Neural cell (in vitro differentiated cells): ENCODE results near the gene MTERF1. TPM values are rescaled to one million over a fixed set of nuclear protein-coding genes. Genes with fewer than 3 reads are reported as not detected.

Experiments used
- H2AFZ ChIP-seq: fragments of 200-600, 300-800 bp; sonication (generic), shearing (Covaris generic); 2 replicates; pipeline ENCODE4 v1.6.0; 2014; ENCODE audit warnings: low read depth, mild to moderate bottlenecking, antibody characterized with exemption, low read length, moderate library complexity
- H3F3A ChIP-seq: fragments of 200-600 bp; shearing (Covaris generic); 2 replicates; pipeline ENCODE4 v1.6.1; 2016; ENCODE audit warnings: mild to moderate bottlenecking, moderate library complexity, mixed read lengths, antibody characterized with exemption, low read length; ENCODE audit not compliant: insufficient read depth, poor library complexity, severe bottlenecking
- H3K27ac ChIP-seq: fragments of 200-600, 300-800 bp; sonication (generic), shearing (Covaris generic); 2 replicates; pipeline ENCODE4 v1.5.1; 2014; ENCODE audit warnings: mild to moderate bottlenecking, low read length, moderate library complexity
- H3K27me3 ChIP-seq: fragments of 300-800, 200-600 bp; sonication (generic), shearing (Covaris generic); 2 replicates; pipeline ENCODE4 v1.6.0; 2014; ENCODE audit warnings: mild to moderate bottlenecking, low read depth, low read length, moderate library complexity; ENCODE audit not compliant: insufficient read depth
- H3K36me3 ChIP-seq: fragments of 300-800, 200-600 bp; sonication (generic), shearing (Covaris generic); 2 replicates; pipeline ENCODE4 v1.5.1; 2014; ENCODE audit warnings: mild to moderate bottlenecking, antibody characterized with exemption, low read length, moderate library complexity; ENCODE audit not compliant: insufficient read depth
- H3K4me2 ChIP-seq: fragments of 300-800, 200-600 bp; sonication (generic), shearing (Covaris generic); 2 replicates; pipeline ENCODE4 v1.6.0; 2014; ENCODE audit warnings: mild to moderate bottlenecking, low read length
- H3K4me3 ChIP-seq: fragments of 300-800, 200-600 bp; sonication (generic), shearing (Covaris generic); 2 replicates; pipeline ENCODE4 v1.5.1; 2014; ENCODE audit warnings: mild to moderate bottlenecking, low read length, moderate library complexity
- H3K79me2 ChIP-seq: fragments of 200-600 bp; shearing (Covaris generic); replicated peaks from 2 replicates; pipeline ENCODE4 v1.6.0; 2014; ENCODE audit warnings: mild to moderate bottlenecking, low read length, moderate library complexity; ENCODE audit not compliant: insufficient read depth
- H3K9ac ChIP-seq: fragments of 300-800, 200-600 bp; sonication (generic), shearing (Covaris generic); 2 replicates; pipeline ENCODE4 v1.6.1; 2016; ENCODE audit warnings: mild to moderate bottlenecking, low read length, mixed read lengths
- H3K9me2 ChIP-seq: fragments of 200-600 bp; shearing (Covaris generic); 2 replicates; pipeline ENCODE4 v1.6.1; 2016; ENCODE audit warnings: mild to moderate bottlenecking, low read length, mixed read lengths; ENCODE audit not compliant: insufficient read depth
- H3K9me3 ChIP-seq: fragments of 200-600, 300-800 bp; sonication (generic), shearing (Covaris generic); 2 replicates; pipeline ENCODE4 v1.6.1; 2016; ENCODE audit warnings: mild to moderate bottlenecking, mixed run types, low read length, moderate library complexity, mixed read lengths
- H4K20me1 ChIP-seq: fragments of 200-600 bp; shearing (Covaris generic); 2 replicates; pipeline ENCODE4 v1.6.1; 2016; ENCODE audit warnings: mild to moderate bottlenecking, mixed run types; ENCODE audit not compliant: insufficient read depth
- CTCF ChIP-seq: fragments of 450-650 bp; IDR thresholded peaks from 2 replicates; pipeline ENCODE4 v1.5.1; 2014; ENCODE audit warnings: antibody characterized with exemption, mild to moderate bottlenecking, moderate library complexity; ENCODE audit not compliant: poor library complexity, severe bottlenecking
- EP300 ChIP-seq: fragments of 450-650 bp; conservative IDR thresholded peaks from 2 replicates; pipeline ENCODE4 v1.6.1; 2014; ENCODE audit warnings: antibody characterized with exemption, mild to moderate bottlenecking, moderate library complexity; ENCODE audit not compliant: poor library complexity, severe bottlenecking
- EZH2 ChIP-seq: fragments of 200-600, 300-800 bp; shearing (Covaris generic), sonication (generic); IDR thresholded peaks from 2 replicates; pipeline ENCODE4 v1.6.1; 2014; ENCODE audit warnings: antibody characterized with exemption, low read length, borderline replicate concordance, mild to moderate bottlenecking; ENCODE audit not compliant: insufficient read depth, poor library complexity, severe bottlenecking
- MXI1 ChIP-seq: fragments of 450-650 bp; conservative IDR thresholded peaks from 2 replicates; pipeline ENCODE4 v1.6.1; 2014; ENCODE audit warnings: antibody characterized with exemption, mild to moderate bottlenecking; ENCODE audit not compliant: poor library complexity, severe bottlenecking
- POLR2AphosphoS5 ChIP-seq: IDR thresholded peaks from 2 replicates; pipeline ENCODE4 v1.6.1; 2012
- RAD21 ChIP-seq: fragments of 450-650 bp; conservative IDR thresholded peaks from 2 replicates; pipeline ENCODE4 v1.6.1; 2014; ENCODE audit warnings: antibody characterized with exemption, mild to moderate bottlenecking, moderate library complexity
- SMC3 ChIP-seq: fragments of 450-650 bp; conservative IDR thresholded peaks from 2 replicates; pipeline ENCODE4 v1.6.1; 2014; ENCODE audit warnings: antibody characterized with exemption, mild to moderate bottlenecking, moderate library complexity; ENCODE audit not compliant: poor library complexity
- TAF1 ChIP-seq: IDR thresholded peaks from 2 replicates; pipeline ENCODE4 v1.6.1; 2012; ENCODE audit warnings: low read depth
- polyA plus RNA-seq: library from polyadenylated mRNA; depleted of rRNA; stranded (reverse); fragments of >200 nt; gene quantifications from 2 replicates; pipeline ENCODE4 v1.2.3, GENCODE V29; 2014
- TF ChIP-seq, protein P1 (sequence below): IDR thresholded peaks from 2 replicates; pipeline ENCODE4 v1.6.1; 2012; ENCODE audit warnings: borderline replicate concordance

The MTERF1 gene
- polyA plus RNA-seq, 1 donor from 2014 or later = 22.9 TPM

- H3K27me3 ChIP-seq = no peaks in the 10 kb centered on the region
- H2AFZ ChIP-seq = no peak overlapping the region
- H3K9me2 ChIP-seq = no peaks in the 10 kb centered on the region
- no peaks in the 10 kb centered on the region for H3K9me3 ChIP-seq
- no peak overlapping the region for H3K27ac ChIP-seq
- H3K36me3 ChIP-seq = peaks cover 12% of the 10 kb centered on the region
- H3K4me3 ChIP-seq = no peak overlapping the region
- H3K4me2 ChIP-seq = no peak overlapping the region
- no peaks in the 10 kb centered on the region for H4K20me1 ChIP-seq
- peaks cover 3% of the 10 kb centered on the region for H3K79me2 ChIP-seq
- TF ChIP-seq, protein P1, sequence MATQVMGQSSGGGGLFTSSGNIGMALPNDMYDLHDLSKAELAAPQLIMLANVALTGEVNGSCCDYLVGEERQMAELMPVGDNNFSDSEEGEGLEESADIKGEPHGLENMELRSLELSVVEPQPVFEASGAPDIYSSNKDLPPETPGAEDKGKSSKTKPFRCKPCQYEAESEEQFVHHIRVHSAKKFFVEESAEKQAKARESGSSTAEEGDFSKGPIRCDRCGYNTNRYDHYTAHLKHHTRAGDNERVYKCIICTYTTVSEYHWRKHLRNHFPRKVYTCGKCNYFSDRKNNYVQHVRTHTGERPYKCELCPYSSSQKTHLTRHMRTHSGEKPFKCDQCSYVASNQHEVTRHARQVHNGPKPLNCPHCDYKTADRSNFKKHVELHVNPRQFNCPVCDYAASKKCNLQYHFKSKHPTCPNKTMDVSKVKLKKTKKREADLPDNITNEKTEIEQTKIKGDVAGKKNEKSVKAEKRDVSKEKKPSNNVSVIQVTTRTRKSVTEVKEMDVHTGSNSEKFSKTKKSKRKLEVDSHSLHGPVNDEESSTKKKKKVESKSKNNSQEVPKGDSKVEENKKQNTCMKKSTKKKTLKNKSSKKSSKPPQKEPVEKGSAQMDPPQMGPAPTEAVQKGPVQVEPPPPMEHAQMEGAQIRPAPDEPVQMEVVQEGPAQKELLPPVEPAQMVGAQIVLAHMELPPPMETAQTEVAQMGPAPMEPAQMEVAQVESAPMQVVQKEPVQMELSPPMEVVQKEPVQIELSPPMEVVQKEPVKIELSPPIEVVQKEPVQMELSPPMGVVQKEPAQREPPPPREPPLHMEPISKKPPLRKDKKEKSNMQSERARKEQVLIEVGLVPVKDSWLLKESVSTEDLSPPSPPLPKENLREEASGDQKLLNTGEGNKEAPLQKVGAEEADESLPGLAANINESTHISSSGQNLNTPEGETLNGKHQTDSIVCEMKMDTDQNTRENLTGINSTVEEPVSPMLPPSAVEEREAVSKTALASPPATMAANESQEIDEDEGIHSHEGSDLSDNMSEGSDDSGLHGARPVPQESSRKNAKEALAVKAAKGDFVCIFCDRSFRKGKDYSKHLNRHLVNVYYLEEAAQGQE = no peak
- TF ChIP-seq MXI1 (no peak), SMC3 (no peak), CTCF (no peak), RAD21 (no peak), EP300 (no peak), EZH2 (no peak), POLR2AphosphoS5 (no peak), TAF1 (no peak)
- no peak overlapping the region for H3K9ac ChIP-seq
- no peaks in the 10 kb centered on the region for H3F3A ChIP-seq
Observed at GRCh38 chr7:91872069-91872468, 8.4 kb downstream of the MTERF1 start.

DNA sequence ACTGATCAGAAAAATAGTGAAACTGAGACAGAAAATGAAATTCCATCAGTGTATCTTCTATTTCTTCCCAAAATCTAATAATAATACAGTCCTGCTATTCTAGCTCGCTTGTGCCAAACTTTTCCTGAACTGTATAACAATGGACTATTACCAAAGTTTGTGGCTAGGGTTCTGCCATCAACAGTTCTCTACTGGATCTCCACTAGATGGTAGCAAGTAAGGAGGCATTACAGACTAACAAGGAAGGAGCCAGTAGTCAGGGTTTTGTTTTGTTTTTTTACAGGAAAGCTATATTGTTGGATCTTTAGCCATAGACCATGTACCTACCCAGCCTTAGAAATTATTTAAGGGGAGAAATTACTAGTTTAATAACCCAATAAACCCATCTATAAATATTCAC, 10.8 kb downstream of the MTERF1 start:
- TF ChIP-seq MXI1 (no peak), EZH2 (no peak), CTCF (no peak), RAD21 (no peak), TAF1 (no peak), EP300 (no peak), SMC3 (no peak), POLR2AphosphoS5 (no peak)
- TF ChIP-seq, protein P1 = no peak
- Histone ChIP-seq H3K27me3 (no peaks in the 10 kb centered on the region), H3F3A (no peaks in the 10 kb centered on the region), H2AFZ (no peak overlapping the region), H3K4me2 (no peak overlapping the region), H3K79me2 (peaks cover 3% of the 10 kb centered on the region), H3K9me3 (no peaks in the 10 kb centered on the region), H3K36me3 (peaks cover 12% of the 10 kb centered on the region), H3K9me2 (no peaks in the 10 kb centered on the region), H4K20me1 (no peaks in the 10 kb centered on the region), H3K9ac (no peak overlapping the region), H3K27ac (no peak overlapping the region), H3K4me3 (no peak overlapping the region)
